Activated CD4-positive, alpha-beta T cell treated with anti-CD3 and anti-CD28 coated beads, Interleukin-10, Interleukin-2, amounts not matched to agents 100 ng/mL and 50 ng/mL, durations not matched to agents 16 hours and 8 hours (primary cell): Measurements from ENCODE around the gene BMPR1B.
"Not testable (repeated sequence)": the region's sequence is repeated elsewhere in the genome, so short reads cannot be mapped to it uniquely, and the experiment has no call there.

ENCODE experiments used
- DNase-seq: peaks from one replicate; pipeline ENCODE4 v3.0.0-alpha.2; 2020

BMPR1B gene

DNA sequence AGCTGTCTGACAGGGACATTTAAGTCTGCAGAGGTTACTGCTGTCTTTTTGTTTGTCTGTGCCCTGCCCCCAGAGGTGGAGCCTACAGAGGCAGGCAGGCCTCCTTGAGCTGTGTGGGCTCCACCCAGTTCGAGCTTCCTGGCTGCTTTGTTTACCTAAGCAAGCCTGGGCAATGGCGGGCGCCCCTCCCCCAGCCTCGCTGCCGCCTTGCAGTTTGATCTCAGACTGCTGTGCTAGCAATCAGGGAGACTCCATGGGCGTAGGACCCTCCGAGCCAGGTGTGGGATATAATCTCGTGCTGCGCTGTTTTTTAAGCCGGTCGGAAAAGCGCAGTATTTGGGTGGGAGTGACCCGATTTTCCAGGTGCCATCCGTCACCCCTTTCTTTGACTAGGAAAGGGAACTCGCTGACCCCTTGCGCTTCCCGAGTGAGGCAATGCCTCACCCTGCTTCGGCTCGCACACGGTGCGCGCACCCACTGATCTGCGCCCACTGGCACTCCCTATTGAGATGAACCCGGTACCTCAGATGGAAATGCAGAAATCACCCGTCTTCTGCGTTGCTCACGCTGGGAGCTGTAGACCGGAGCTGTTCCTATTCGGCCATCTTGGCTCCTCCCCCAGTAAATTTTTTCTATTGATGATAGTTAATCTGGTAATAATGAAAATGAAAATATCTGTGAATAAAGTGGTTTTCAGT, 83.6 kb downstream of the BMPR1B start:
- not testable (repeated sequence) for DNase-seq

GRCh38 chr4:94841864-94842221, 84.1 kb downstream of the BMPR1B start:
- DNase-seq = no peak

DNA sequence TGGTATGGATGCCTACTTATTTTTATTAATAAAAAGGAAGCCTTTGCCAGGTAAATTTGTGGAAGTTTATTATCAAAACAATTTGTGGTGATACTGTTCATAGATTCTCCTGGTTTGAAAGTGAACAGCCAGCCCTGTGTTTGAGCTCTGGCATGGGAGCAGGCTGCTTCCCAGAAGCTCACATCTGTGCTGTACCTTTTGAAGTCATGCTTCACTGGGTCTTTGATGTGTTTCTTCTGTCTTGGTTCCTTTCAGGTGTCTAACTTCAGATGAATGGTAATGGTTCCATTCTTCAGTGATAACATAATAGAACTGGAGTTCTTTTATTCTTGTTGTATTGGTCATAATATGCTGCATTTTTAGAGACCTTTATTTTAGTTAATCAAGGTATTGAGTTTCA, 85.5 kb downstream of the BMPR1B start:
- no peak for DNase-seq

DNA sequence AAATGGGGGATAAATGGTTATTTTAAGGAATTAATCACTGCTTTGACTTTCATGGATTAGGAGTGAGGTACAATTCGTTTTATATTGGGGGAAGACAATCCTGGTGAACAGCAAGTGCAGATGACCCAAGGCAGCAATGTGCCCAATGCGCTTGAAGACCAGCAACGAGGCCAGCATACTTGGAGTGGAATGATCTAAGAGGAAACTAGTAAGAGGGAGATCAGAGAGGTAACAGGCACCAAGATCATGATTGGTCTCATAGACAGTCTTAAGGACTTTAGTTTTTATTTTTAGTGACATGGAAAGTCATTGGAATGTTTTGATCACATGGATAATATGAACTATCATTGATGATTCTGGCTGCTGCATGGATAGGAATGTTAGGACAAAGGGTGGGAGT, 90.6 kb downstream of the BMPR1B start:
- DNase-seq = no peak

DNA sequence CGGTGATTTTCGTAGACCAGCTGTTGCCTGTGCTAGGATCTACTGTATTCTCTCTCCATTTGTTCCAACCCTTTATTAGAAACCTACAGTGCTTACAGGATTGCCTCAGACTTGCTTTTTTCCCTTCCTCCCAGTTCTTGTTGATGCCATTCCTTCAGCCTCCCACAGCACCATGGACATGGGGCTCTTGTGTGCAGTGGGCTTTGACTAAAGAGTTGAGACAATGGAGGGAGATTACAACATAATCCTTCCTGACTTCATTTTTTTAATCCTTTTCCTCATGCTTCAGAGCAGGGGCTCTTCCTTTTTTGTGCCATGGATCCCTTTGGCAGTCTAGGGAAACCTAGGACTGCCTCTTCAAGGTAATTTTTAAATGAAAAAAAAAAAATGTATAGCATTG, 92.1 kb downstream of the BMPR1B start:
- DNase-seq = no peak

- no peak for DNase-seq
Measured at GRCh38 chr4:94852616-94853015, 94.9 kb downstream of the BMPR1B start.

- DNase-seq = no peak
Measured at GRCh38 chr4:94856030-94856429, 98.3 kb downstream of the BMPR1B start.

- DNase-seq = no peak
Measured at GRCh38 chr4:94870146-94870545, 112.4 kb downstream of the BMPR1B start.

DNA sequence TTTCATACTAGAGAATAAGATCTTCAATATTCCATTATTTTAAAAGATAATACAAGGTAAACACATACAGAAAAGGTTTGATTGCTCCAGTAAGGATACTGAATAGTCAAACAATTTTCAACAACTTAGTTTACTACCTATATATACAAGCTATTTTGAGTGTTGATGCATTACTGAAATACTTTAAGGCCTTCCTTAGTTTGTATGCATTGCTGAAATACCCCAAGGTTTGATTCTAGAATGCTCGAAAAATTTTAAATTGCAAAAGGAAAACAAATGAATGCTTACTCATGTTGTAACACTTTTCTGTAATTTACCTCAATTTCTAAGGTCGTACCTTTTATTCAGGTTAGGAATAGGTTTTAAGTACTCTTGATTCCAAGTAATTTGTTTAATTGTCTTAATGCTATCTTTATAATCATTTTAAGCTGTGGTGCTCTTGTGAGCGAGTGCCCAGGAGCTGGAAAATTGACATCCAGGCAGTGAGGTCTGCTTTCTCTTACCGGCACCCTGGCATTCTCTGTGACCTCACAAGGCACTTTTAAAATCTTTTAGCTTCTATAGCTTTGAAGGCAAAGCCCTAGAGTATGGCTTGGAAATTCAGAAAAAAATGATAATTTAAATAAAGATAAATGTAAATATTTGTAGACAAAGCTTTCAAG, 114.0 kb downstream of the BMPR1B start:
- no peak for DNase-seq

DNA sequence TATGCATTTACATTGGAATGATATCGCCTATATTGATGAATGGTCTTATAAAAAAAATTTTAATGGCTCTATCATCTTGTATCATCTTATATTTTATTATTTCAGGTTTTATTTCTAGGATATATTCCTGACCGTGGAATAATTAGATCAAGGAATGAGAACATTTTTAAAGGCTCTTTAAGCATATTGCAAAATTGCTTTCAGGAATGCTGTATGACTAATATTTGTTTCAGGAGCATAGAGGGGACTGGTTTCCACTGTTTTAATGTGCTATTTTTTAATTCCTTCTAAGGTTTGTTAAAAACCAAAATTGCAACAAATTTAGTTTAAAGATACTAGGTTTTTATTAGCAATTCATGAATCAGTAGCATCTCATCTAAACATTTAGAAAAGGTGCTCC, 120.2 kb downstream of the BMPR1B start:
- no peak for DNase-seq

GRCh38 chr4:94880956-94881355, 123.2 kb downstream of the BMPR1B start:
- no peak for DNase-seq

DNA sequence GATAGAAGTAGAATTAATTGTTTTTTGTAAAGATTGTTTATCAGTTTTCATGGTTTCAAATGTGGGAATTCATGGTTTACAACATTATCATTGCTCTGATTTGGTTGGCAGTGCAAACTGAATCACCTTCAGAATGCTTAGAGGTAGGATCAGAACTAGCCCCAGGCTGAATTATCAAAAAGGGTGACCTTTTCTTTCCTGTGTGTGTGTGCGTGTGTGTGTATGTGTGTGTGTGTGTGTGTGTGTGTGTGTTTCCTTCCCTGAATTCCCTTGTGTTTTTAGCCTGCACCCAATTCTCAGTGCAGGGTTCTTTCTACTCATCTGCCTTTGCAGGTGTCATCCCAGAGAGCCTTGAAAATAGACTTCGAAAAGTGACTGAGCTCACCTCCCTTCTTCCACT, 125.0 kb downstream of the BMPR1B start:
- no peak for DNase-seq

- DNase-seq = no peak
Measured at GRCh38 chr4:94887027-94887426, 129.3 kb downstream of the BMPR1B start.

DNA sequence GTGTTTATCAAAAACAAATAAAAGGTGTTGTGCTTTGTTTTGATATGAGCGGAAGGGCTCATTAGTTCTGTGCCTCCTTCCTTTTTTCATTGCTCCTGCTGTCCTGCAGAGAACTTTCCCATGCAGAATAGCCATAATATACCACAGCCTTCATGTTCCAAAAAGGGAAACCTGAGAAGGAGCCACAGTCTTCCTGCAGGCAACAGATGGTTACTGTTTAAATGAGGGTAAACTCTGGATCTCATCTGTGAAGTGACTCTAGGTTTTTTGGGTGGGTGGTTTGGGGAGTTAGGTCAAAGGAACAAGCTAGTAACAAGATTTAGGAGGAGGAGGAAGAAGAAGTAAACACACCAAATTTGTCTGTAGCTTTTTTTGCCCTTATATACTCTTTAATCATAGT, 131.8 kb downstream of the BMPR1B start:
- DNase-seq = no peak

DNA sequence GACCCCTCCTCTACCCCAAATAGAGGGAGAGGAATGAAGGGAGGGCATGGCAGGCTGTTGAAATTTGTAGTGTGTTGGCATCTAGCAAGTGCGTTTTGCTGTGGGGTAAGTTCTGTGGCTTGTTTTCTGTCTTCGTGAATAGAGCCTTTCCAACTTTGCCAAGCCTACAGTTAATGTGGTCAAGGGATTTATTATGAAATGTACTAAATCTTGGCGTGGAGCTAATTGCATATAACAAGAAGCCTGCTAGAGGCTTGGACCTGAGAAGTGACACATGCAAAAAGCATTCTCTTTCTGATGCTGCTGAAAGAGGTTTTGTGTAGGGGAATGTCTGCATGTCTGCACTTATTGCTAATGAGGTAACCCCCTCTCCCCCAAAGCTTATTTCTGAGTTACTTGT, 132.2 kb downstream of the BMPR1B start:
- DNase-seq = no peak

DNA sequence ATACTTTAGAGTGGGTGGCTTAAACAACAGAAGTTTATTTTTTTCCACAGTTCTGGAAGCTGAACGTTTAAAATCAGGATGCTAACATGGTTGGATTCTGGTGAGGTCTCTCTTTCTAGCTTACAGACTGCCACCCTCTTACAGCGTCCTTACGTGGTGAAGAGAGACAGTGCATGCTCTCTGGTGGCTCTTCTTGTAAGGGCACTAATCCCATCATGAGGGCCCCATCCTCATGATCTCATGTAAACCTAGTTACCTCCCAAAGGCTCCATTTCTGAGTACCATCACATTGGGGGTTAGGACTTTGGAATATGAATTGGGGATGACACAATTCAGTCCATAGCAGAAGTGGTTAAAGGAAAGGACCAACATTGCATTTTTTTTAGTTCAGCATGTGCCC, 132.8 kb downstream of the BMPR1B start:
- DNase-seq = no peak

GRCh38 chr4:94892051-94892450, 134.3 kb downstream of the BMPR1B start:
- DNase-seq = no peak

- no peak for DNase-seq
Measured at GRCh38 chr4:94895081-94895480, 137.3 kb downstream of the BMPR1B start.

DNA sequence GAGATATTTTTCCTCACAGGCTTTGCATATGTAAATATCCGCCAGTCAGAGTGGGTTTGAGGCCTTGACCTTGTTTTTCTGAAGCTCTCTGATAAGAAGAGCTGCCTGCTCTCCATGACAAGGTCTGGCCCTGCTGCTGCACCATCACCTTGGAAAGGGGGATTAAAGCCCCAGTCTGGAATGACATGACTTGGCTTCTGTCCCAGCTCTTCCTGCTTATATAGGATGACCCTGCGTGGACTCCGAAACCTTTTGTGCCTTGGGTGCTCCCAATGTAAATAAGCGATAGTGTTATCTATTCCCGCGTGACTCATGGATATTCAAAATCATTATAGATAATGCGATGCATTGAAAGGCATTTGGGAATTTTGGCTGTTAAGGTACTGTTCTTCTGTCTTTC, 139.3 kb downstream of the BMPR1B start:
- DNase-seq = no peak

GRCh38 chr4:94905511-94905910, 147.8 kb downstream of the BMPR1B start:
- no peak for DNase-seq

GRCh38 chr4:94909645-94910044, 151.9 kb downstream of the BMPR1B start:
- DNase-seq = no peak

DNA sequence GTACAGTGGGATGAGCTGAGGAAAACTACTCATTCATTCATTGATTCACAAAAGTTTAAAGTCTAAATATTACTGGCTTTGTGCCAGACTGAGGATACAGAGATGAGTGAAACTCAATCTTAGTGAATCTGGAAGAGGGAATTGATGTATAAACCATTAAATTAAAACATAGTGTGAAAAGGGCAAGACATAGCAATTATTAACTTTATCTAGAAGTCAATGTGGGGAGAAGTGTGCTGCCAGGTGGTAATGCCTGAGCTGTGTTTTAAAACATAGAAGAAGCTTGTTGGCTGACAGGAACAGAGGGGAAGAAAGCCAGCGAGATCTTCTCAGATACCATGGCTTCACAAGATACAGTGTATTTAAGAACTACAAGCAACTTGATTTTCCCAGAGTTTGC, 153.4 kb downstream of the BMPR1B start:
- DNase-seq = no peak

DNA sequence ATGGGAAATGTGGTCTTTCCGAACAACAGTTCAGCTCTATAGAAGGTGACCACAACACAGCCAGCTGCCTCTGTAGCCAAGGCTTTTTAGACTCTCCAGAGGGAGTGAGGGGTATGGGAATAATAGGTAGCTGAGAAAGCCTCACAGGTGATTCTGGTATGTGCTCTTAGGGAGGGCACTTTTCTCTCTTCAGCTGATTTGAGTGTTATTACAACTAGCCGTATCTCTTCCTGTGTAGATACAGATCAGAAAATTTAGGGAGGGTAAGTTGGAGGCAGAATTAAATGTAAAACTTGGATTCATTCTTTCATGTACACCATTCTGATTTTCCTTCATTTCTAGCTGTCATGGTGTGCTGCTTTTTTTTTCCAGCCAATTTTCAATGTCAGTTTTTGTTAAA, 154.9 kb downstream of the BMPR1B start:
- DNase-seq = no peak

DNA sequence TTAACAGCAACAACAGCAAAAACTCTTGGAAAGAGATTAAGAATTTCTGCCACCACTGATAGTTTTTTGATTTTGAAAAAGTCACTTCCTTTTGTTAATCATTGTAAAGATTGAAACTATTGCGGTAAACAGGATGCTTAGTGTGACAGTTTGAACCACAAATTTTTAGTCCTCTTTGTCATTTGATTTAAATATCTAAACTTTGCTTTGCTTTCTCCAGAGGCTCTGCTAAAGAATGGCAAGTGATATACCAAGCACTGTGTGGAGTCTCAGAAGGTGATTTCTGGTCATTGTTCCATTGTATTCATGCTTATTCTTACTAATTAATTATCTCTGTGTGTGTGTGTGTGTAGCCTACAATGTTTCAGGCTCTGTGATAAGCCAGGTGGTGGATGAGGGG, 155.6 kb downstream of the BMPR1B start:
- DNase-seq = peak; percentile 18

GRCh38 chr4:94917146-94917545, 159.4 kb downstream of the BMPR1B start:
- no peak for DNase-seq
